Activated CD4-positive, alpha-beta T cell treated with anti-CD3 and anti-CD28 coated beads, Interleukin-2, amount 50 U/mL, for 24 hours (primary cell): ENCODE data around the gene TRPC6.

Experiments used
- DNase-seq, 2 donors: peaks; one replicate each; pipeline ENCODE4 v3.0.0-alpha.2; 2020; ENCODE audit warnings: low read depth in 1 of 2, low spot score in 1 of 2

TRPC6 gene

DNA sequence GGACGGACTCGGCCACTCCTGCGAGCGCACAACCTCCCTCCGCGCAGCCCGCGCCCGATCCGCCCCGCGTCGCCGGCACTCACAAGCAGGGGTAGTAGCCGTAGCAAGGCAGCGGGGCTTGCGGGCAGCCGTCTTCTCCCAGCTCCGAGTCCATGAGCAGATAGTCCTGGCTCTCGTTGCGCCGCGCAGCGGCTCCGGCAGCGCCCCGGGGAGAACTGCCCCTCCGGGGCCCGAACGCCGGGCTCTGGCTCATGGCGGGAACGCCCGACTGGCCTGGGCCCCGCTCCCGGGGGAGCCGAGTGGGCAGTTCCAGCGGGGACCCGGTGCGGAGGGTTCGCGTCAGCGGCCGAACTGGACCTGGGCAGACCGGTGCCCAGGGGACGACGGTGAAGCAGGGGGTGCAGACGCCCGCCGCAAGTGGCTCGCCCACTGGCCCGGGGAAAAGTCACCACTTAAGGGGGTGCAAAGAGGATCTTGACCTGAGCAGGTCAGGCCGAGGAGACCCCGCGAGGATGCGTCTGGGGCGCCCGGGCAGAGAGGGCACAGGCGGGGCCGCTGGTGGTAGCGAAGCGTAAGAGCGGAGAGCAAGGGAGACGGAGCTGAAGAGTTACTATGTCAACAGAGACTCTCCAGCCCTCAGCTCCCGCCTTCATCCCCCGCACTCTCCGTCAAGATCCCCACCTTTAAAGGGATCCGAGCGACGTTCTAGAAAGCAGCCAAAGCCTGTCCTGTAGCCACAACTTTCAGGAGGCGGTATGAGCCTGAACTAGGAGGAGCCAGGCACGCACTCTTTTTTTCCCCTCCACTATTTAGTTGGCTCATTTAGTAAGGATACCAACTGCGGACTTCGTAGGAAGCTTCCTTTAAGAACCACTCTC is at the start of gene TRPC6:
Gene TRPC6, minus strand, starts transcription at position 757 of the 878 bp plus-strand sequence. Its CDS starts 504 bp downstream, at position 253.
- DNase-seq: no peak

DNA sequence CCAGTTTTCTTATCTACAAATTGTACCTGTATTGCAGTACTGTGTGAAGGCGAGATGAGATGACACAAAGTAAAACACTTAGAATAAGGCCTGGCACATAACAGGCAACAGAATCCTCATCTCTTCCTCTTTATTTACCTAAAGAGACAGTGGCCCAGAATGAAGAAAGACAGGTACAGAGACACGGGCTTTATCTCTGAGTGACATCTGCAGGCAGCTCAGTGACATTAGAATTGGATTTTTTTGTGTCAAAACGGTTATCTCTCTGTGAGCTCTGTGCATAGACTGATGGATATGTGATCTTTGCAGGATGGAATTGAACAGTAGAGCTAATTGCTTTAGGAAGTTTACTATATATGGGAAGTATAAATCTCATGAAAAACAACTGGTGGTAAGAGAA is 36.2 kb upstream of the TRPC6 start:
- no peak for DNase-seq

DNA sequence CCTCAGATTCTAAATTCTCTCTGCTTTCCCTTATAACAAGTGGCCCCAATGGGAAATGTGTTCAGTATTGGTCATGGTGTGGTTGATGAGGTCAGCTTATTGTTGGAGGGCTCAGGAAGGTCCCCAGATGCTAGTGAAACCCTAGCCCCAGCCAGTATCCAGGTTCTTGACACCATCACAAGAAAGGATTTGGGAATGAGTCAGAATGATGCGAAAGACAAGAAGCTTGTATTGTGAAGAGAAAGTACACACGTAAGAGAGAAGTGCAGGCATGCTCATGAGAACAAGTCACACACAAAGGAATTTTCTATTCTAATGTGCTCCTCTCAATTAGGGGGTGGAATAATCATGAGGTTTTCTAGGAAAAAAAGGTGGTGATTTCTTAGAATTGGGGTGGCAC is 34.9 kb upstream of the TRPC6 start:
- DNase-seq: no peak

DNA sequence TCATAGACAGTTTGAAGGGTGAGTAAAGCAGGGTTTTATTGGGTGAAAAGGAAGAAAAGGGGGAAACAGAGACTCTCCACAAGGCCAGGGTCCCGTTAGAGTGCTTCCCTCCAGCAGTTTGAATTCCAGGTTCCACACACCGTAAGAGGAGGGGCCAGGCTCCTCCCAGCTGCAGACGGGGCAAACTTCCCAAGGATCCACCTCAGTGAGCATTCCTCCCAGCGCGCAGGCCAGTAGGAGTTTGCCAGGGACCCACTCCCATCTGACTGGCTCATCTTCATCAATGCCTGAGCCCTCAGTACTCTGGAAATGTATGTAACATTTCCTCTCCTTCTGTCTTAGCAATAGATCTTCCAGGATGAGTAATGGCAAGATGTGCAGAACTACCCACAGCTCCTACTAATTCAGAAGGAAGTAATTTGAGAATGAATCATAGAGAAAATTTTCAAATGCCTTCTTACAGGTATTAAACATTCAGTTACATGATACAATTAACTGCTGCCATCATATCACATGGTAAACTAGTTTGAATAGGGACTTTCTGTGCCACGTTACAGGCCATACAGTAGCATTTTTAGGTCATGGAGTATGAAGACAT is 34.0 kb upstream of the TRPC6 start:
- no peak for DNase-seq

DNA sequence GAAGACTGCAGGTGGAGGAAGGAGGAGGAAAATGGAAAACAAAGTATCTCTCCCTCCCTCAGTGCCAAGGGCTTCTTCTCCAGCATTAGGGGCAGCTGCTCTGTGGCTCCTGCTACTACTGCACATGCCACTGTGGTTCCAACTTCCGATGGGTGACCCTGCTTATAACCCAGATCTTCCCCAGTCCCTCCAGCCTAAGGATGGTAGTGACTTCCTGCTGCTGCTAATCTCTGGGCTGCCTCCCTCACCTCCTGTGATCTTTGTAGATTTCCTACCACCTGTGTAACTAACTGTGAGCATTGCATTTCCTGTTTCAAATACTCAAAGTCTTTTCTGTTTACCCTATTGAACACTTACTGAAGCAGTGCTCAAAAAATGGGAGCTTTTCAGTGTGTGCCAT is 28.7 kb upstream of the TRPC6 start:
- no peak for DNase-seq

DNA sequence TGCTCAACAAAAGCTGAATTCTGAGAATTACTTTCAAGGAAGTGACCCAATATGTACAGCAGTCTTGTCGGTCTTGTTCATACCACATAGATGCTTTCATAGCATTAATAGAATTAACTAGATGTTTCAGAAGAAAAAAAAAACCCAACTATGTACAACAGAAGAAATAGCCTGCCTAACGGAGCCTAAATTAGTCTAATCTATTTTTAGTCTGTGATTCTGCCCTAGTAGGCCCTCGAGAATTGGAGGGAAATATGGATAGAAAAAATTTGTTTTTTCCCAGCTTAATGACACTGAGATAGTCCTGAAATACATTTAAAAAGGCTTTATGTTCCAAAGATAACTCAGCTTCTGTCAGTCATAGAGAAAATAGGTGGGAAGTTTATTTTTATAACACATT is 17.1 kb upstream of the TRPC6 start:
- DNase-seq: no peak

DNA sequence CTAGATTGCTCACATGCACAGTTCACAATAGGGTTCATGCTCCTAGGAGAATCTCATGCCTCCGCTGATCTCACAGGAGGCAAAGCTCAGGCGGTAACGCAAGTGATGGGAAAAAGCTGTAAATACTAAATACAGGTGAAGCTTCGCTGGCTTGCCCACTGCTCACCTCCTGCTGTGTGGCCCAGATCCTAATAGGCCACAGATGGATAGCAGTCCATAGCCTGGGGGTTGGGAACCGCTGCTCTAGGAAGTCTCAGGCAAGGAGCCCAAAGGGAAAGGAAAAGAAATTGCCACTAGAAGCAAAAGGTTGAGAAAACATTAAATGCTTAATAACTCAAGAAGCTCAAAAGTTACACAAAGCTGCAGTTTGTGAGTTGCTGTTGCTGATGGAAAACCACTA is 3.2 kb upstream of the TRPC6 start:
- no peak for DNase-seq

DNA sequence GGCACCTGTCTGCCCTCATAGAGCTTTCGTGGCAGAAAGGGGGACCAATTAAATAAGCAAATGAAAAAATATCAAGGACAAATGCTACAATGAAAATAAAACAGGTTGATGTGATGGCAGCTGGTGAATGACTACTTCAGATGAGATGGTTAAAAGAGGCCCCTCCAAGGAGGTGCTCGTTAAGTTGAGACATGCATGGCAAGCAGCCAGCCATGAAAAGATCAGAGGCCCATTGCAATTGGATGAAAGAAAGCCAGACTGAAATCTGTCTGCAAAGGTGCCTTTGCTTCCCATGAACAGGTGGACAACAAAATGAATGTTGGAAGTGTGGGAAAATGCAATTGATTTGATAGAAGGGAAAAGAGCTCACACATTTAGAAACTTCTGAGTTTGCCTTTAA is 848 bp upstream of the TRPC6 start:
- DNase-seq: no peak

DNA sequence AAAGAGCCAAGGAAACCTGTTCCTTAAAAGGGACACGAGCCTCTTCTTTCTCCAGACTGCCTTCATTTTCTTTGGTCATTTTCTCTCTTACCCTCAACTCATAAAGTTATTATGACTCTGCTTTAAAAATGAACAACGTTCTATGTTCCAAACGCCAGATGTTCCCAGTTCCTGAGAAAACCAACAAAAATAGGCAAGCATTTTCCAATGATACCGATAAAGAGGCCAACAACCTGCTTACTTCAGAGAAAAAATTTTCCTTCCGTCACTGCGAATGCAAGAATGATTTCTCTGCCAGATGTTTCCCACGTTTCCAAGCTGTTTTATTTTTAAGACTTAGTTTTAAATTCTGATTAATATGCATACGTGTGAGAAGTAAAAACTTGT is 315 bp upstream of the TRPC6 start:
- DNase-seq: no peak

DNA sequence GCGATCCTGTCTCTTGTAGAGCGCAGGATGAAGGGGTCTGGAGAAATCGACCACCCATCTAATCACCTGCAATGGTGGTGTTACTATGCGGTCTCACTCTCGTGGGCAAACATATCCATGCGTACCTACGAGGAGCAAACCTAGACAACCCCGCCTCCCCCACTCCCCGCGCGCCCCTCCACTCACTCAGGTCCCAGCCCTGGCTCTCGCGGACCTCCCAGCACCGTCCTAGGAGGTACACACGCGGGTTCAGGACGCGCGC is 887 bp downstream of the TRPC6 start:
- no peak for DNase-seq

DNA sequence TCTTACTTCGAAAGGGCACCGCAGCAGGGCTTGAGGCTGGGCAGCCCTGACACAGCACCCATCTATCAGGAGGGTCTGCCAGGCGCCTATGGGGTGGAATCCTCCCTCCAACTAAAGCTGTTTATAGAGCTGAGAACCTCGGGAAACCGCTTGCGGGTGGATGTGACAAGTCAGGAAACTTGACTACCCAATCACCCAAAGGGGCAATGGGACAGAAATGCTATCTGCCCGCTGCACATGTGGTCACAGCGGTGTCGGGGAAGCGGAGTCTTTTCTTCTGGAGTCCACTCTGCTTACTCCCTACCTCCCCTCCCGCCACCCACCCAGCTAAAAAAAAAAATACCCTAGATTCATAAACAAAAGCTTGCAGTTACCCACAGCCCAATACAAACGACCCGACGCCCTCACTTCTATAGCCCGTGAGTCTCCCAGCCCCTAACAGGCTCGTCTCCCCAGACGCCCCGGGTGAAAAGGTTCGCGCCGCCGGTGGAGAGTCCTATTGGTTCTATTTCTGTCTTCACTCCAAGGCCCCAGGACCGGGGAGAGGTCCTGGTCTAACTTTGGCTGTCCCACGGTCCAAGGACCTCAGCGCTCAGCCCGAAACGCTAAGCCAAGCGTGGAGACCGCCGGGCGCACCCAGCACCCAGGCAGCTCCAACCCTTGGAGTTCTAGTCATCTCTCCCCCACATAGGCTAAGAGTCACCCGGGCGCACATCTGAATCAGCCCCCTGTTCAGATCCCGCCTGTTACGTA is 1.4 kb downstream of the TRPC6 start:
- DNase-seq: no peak

DNA sequence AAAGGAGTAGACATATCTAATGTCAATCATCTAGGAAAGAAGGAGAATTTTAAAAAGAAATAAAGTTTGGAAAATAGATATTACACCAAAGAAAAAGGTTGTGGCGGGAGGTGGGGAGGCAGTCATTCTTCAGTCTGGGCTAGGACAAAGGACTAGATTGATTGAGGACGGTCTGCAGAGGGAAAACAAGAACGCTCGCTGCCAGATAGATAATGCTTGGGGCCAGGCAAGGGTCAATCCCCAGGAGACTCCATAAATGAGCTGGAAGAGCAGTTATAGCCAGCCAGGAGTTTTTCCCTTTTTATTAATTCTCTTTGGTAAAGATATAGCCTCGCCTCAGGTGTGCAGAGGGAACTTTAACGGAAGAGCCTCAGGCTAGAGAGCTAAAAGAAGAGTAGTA is 6.3 kb downstream of the TRPC6 start:
- DNase-seq: no peak

DNA sequence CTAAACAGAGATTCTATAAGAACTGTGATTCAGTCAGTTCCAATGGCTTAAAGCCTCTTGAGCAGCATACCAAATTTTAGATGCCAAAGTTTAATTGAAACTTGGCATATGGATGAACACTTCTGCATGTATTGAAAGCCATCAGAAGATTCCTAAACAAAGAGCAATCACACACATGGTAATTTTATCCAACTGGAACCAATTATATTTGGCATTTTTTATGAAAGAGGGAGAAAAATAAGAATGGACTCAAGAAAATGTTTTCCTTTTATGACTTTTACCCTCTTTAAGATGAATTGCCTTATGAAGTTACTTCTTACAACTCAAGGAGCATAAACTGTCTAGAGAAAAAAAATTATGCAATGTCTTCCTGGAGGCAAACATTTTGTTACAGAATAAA is 7.4 kb downstream of the TRPC6 start:
- no peak for DNase-seq

DNA sequence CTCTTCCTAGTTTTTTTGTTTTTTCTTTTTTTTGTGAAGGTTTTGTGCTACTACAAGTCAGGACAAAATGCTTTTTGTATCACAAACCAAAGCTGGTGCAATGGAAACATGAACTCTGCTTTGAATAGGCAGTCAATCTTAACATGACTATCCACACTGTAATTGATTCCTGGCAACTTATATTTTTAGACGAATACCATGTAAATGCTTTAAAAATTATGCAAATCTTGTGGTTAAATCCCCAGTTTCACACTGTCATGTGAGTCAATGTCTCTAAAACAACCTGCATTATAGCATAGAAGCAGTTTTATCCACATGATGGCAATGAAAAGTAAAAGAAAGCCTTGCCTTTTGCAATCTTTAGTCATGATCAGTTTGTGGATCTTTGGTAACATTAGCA is 8.9 kb downstream of the TRPC6 start:
- DNase-seq: no peak

DNA sequence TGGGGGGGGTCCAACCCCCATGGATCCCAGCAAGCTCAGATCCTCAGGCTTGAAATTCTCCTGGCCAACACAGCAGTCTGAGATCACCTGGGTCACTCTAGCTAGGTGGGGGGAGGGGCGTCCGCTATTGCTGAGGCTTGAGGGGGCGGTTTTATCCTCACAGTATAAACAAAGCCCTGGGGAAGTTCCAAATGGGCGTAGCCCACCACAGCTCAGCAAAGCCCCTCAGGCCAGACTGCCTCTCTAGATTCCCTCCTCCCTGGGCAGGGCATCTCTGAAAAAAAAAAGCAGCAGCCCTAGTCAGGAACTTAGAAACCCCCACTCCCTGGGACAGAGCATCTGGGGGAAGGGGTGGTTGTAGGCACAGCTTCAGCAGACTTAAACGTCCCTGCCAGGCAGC is 16.7 kb downstream of the TRPC6 start:
- no peak for DNase-seq

DNA sequence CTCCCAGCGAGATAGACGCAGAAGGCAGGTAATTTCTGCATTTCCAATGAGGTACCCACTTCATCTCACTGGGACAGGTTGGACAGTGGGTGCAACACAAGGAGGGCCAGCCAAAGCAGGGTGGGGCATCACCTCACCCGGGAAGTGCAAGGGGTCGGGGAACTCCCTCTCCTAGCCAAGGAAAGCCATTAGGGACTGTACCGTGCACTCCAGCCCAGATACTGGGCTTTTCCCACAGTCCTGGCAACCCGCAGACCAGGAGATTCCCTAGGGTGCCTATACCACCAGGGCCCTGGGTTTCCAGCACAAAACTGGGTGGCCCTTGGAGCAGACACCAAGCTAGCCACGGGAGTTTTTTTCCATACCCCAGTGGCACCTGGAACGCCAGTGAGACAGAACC is 17.2 kb downstream of the TRPC6 start:
- no peak for DNase-seq

DNA sequence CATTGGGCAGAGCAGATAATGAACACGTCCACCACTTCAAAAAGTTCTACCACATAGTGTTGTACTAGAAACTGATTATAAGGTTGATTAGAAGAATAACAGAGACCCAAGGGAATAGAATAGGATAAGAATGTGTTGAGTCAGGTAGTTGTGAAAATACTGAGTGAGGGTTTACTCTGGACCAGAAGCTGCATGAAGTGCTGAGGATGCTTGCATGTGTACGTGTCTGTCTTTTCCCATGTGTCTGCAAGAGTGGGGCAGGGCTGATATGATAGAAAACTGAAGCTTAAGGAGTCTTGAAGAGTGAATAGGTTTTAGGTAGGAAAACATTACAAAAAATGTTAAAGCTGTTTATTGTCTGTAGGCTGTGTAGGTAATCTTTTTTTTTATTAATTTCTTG is 20.6 kb downstream of the TRPC6 start:
- DNase-seq: no peak

DNA sequence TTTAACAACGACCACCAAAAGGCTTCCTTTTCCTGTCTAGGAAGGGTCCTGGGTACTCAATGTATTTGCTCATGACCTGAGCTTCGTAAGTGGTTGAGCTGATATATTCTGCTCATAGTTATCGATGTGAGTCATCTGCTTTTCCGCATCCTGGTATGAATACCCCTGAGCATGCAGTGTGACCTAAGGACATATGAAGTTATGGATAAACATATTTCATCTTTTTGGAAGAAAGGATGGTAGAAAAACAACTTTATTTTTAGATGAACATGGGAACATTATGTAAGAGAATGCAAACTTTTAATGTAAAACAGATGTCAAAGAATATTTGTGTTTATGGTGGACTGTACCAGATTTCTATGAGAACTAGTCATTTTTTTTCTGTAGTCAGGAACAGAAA is 28.4 kb downstream of the TRPC6 start:
- DNase-seq: no peak

DNA sequence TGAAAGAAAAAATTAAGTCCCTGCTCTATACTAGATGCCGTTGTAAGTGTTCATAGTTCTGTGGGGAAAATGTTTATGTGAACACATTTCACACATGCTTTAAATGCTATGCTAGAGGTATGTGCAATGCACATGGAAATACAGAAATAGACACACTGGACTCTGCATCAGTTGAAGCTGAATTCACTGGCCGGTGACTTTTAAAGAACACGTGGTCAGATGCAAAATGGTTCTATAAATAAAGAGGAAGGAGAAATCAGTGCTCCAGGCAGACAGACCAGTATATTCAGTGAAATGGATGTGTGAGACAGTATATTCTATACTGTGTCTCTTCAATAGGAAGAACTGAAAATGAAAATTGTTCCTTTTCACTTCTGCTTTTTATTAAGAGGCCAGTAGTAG is 29.9 kb downstream of the TRPC6 start:
- DNase-seq: no peak

DNA sequence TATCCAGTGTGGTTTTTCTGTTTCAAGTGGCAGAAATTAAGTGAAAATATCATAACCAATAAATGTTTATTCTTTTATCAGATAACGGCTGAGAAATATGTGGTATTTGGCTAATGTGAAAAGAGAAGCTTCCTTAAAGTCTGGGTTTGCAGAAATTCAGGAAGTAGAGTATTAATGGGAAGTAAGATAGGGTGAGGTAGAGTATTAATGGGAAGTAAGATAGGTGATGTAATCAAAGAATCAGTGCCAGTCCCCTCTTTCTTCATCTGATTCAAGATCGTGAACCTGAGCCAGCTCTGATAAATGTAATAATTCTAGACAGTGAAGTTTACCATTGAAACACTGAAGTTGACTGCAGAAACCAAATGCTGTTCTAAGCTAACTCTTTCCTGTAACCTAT is 30.9 kb downstream of the TRPC6 start:
- no peak for DNase-seq

DNA sequence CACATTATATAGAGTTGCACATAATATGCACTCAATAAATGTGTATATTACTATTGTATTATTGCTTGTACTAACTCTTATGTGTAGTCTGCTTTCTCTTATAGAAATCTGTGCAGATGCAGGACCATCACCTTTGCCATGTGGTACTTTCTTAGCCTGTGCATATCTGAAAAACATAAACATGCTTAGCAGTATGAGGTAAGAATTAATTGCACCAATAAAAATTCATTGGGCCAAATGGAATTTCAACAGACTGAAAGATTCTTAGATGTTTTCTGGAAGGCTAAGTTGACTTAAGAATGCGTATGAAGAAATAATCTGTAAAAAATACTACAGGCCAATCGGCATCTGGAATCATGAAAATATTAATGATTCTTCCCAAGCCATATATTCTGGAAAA is 55.3 kb downstream of the TRPC6 start:
- DNase-seq: no peak

DNA sequence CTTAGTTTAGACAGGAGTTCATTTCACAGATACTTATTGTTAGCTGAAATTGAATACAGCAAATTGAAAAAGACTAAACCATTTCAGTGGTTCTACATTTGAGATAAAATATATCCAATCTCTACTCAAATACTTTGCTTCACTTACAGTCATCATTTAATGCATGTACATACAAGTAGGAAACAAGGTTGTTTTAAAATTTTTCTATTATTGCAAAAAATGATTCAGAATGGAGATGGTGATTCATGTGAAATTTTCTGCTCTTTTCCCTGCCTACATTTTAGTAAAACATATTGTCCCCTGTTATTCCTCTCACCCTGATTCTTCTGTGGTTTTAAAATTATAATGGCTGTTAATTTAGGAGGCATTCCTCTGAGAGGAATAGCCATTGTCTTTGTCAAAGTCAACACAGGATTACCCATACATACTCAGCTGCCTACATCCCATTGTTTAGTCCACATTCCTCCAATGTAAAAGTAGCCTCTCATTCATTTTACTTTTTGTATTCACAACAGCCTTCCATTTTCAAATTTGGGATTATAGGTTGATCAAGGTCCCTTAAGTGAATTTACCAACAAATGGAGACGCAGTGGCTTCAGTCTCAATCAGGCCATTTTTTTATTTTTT is 60.1 kb downstream of the TRPC6 start:
- DNase-seq: no peak
